Liver (tissue), 9 donors: ENCODE data around the gene SORCS2. TPM values are rescaled to one million over a fixed set of nuclear protein-coding genes. Genes with fewer than 3 reads are reported as not detected.

Source experiments
- DNase-seq: peaks from one replicate; pipeline ENCODE4 v3.0.0-alpha.2; 2017; ENCODE audit warnings: low spot score
- H3K27ac ChIP-seq, 2 donors: one replicate each; pipeline ENCODE4 v1.7.0; 2013; ENCODE audit warnings: inconsistent platforms in 2 of 2, low read length in 2 of 2, control low read depth in 1 of 2, low read depth in 1 of 2, mild to moderate bottlenecking in 1 of 2
- H3K27me3 ChIP-seq, 4 donors: one replicate each; pipeline versions ENCODE4 v1.6.1 to v1.7.0; 2013; ENCODE audit warnings: low read length in 3 of 4, inconsistent platforms in 1 of 4, mild to moderate bottlenecking in 1 of 4, moderate library complexity in 1 of 4; ENCODE audit not compliant: control insufficient read depth in 4 of 4, insufficient read depth in 4 of 4
- H3K36me3 ChIP-seq, 4 donors: one replicate each; pipeline versions ENCODE4 v1.6.1 to v1.7.0; 2013; ENCODE audit warnings: low read length in 3 of 4, mild to moderate bottlenecking in 3 of 4, low read depth in 1 of 4, moderate library complexity in 1 of 4; ENCODE audit not compliant: control insufficient read depth in 4 of 4, insufficient read depth in 3 of 4
- H3K4me1 ChIP-seq, 4 donors: one replicate each; pipeline versions ENCODE4 v1.6.1 to v1.7.0; 2013; ENCODE audit warnings: low read length in 3 of 4, mild to moderate bottlenecking in 3 of 4, moderate library complexity in 1 of 4; ENCODE audit not compliant: control insufficient read depth in 4 of 4, insufficient read depth in 4 of 4
- H3K4me3 ChIP-seq, 3 donors: one replicate each; pipeline versions ENCODE4 v1.6.1 to v1.7.0; 2013; ENCODE audit warnings: low read length in 3 of 3, control low read depth in 1 of 3, low read depth in 1 of 3, mild to moderate bottlenecking in 1 of 3
- H3K9ac ChIP-seq, 2 donors: one replicate each; pipeline ENCODE4 v1.7.0; 2013; ENCODE audit warnings: low read length in 2 of 2, mild to moderate bottlenecking in 2 of 2, moderate library complexity in 2 of 2, control low read depth in 1 of 2, low read depth in 1 of 2
- H3K9me3 ChIP-seq, 4 donors: one replicate each; pipeline versions ENCODE4 v1.6.1 to v1.7.0; 2013; ENCODE audit warnings: low read length in 3 of 4; ENCODE audit not compliant: control insufficient read depth in 4 of 4
- EGR1 ChIP-seq, 2 donors: IDR thresholded peaks; 2 replicates each; pipeline ENCODE4 v1.6.1; 2016 to 2018; ENCODE audit warnings: antibody characterized with exemption in 2 of 2, low read depth in 2 of 2
- FOXA1 ChIP-seq: IDR thresholded peaks from 2 replicates; pipeline ENCODE4 v1.6.1; 2016; ENCODE audit warnings: antibody characterized with exemption
- FOXA2 ChIP-seq: IDR thresholded peaks from 2 replicates; pipeline ENCODE4 v1.6.1; 2016; ENCODE audit warnings: antibody characterized with exemption
- GABPA ChIP-seq, 2 donors: IDR thresholded peaks in 1 of 2; conservative IDR thresholded peaks in 1 of 2; 2 replicates each; pipeline ENCODE4 v1.6.1; 2016; ENCODE audit warnings: antibody characterized with exemption in 2 of 2, mild to moderate bottlenecking in 1 of 2, moderate library complexity in 1 of 2
- HNF4A ChIP-seq, 2 donors: conservative IDR thresholded peaks; 2 replicates each; pipeline ENCODE4 v1.6.1; 2016; ENCODE audit warnings: antibody characterized with exemption in 2 of 2, mild to moderate bottlenecking in 2 of 2
- HNF4G ChIP-seq: IDR thresholded peaks from 2 replicates; pipeline ENCODE4 v1.6.1; 2016; ENCODE audit warnings: antibody characterized with exemption
- JUND ChIP-seq, 2 donors: IDR thresholded peaks; 2 replicates each; pipeline ENCODE4 v1.6.1; 2016; ENCODE audit warnings: antibody characterized with exemption in 2 of 2
- MAX ChIP-seq: IDR thresholded peaks from 2 replicates; pipeline ENCODE4 v1.6.1; 2016; ENCODE audit warnings: antibody characterized with exemption
- RAD21 ChIP-seq, 2 donors: IDR thresholded peaks; 2 replicates each; pipeline ENCODE4 v1.6.1; 2016; ENCODE audit warnings: antibody characterized with exemption in 2 of 2, mild to moderate bottlenecking in 2 of 2
- REST ChIP-seq: IDR thresholded peaks from 2 replicates; pipeline ENCODE4 v1.6.1; 2016; ENCODE audit warnings: antibody characterized with exemption, mild to moderate bottlenecking
- RXRA ChIP-seq, 2 donors: IDR thresholded peaks; 2 replicates each; pipeline ENCODE4 v1.6.1; 2017 to 2018; ENCODE audit warnings: antibody characterized with exemption in 2 of 2, mild to moderate bottlenecking in 1 of 2
- SP1 ChIP-seq: IDR thresholded peaks from 2 replicates; pipeline ENCODE4 v1.6.1; 2018; ENCODE audit warnings: antibody characterized with exemption, mild to moderate bottlenecking
- TAF1 ChIP-seq: conservative IDR thresholded peaks from 2 replicates; pipeline ENCODE4 v1.6.1; 2016; ENCODE audit warnings: antibody characterized with exemption, mild to moderate bottlenecking
- YY1 ChIP-seq: IDR thresholded peaks from 2 replicates; pipeline ENCODE4 v1.6.1; 2016; ENCODE audit warnings: antibody characterized with exemption, mild to moderate bottlenecking
- ZBTB33 ChIP-seq: IDR thresholded peaks from 2 replicates; pipeline ENCODE4 v1.6.1; 2016; ENCODE audit warnings: antibody characterized with exemption
- WGBS: extraction: QIAGEN DNeasy Blood & Tissue Kit; methylation state at CpG from one replicate; pipeline ENCODE4 v1.1.7; 2013; 5-methylcytosine and 5-hydroxymethylcytosine counted together
- polyA plus RNA-seq, 2 donors: library from polyadenylated mRNA; stranded (reverse) in 1 of 2; unstranded in 1 of 2; fragments of 200-250 nt in 1 of 2; fragments of >200 nt in 1 of 2; fragmentation: Nextera tagmentation in 1 of 2; extraction: Ambion mirVana in 1 of 2; gene quantifications; one replicate each; pipeline versions ENCODE4 v1.2.1 to v1.2.3, GENCODE V29; 2013 to 2015
- total RNA-seq, 2 donors: library from RNA; depleted of rRNA; stranded (reverse); fragments of >200 nt; gene quantifications; one replicate each; pipeline ENCODE4 v1.2.3, GENCODE V29; 2014
- donor health status: healthy.
- donor health status: healthy.
- donor health status: healthy.
- donor health status: healthy.
- donor health status: healthy.

SORCS2 gene
- total and polyA plus RNA-seq, 4 donors: 0.10 to 1.4 (median 0.92) TPM

- Histone ChIP-seq H3K9me3 (no peaks in the 10 kb centered on the region), H3K27ac (no peak overlapping the region), H3K4me1 (peaks cover 0 to 3% (median 0%) of the 10 kb centered on the region in 4 donors), H3K9ac (no peak overlapping the region), H3K27me3 (peaks cover 0 to 2% (median 0%) of the 10 kb centered on the region in 4 donors), H3K36me3 (no peaks in the 10 kb centered on the region), H3K4me3 (no peak overlapping the region)
- TF ChIP-seq YY1 (no peak), MAX (no peak), FOXA2 (no peak), REST (no peak), FOXA1 (no peak)
- 84% methylated on average over 21 of the region's 21 CpGs for WGBS
- DNase-seq: no peak
These were observed 401.5 kb downstream of the SORCS2 start for GRCh38 chr4:7593646-7594412.

- no peak for DNase-seq
- no peak for TF ChIP-seq HNF4A (conservative IDR thresholded peaks at IDR 0.05)
- no peak for TF ChIP-seq EGR1 (IDR thresholded peaks at IDR 0.05; ENCODE audit: low read depth in 2 of 2)
- TF ChIP-seq GABPA (IDR thresholded peaks at IDR 0.05 in 1 of 2, conservative IDR thresholded peaks at IDR 0.05 in 1 of 2): no peak
- TF ChIP-seq ZBTB33: no peak
- TF ChIP-seq FOXA2: no peak
- no peak for TF ChIP-seq RXRA (IDR thresholded peaks at IDR 0.05)
- TF ChIP-seq RAD21 (IDR thresholded peaks at IDR 0.05): no peak
- no peak for TF ChIP-seq SP1
- no peak for TF ChIP-seq MAX
- no peak for TF ChIP-seq JUND (IDR thresholded peaks at IDR 0.05)
- TF ChIP-seq HNF4G: no peak
- TF ChIP-seq TAF1: no peak
- Histone ChIP-seq H3K36me3 (no peaks in the 10 kb centered on the region), H3K4me3 (no peak overlapping the region), H3K27ac (no peak overlapping the region), H3K9me3 (no peaks in the 10 kb centered on the region), H3K27me3 (no peaks in the 10 kb centered on the region), H3K4me1 (peaks cover 0 to 3% (median 0%) of the 10 kb centered on the region in 4 donors), H3K9ac (no peak overlapping the region)
- WGBS: 83% methylated on average over 11 of the region's 11 CpGs
These were observed 403.7 kb downstream of the SORCS2 start for GRCh38 chr4:7595934-7596461.
